Fibroblast of upper back skin (primary cell): ENCODE measurements around the gene DNTTIP2.
"Not testable (repeated sequence)": the region's sequence is repeated elsewhere in the genome, so short reads cannot be mapped to it uniquely, and the experiment has no call there.

Experiments
- DNase-seq: peaks from one replicate; pipeline ENCODE4 v3.0.0-alpha.2; 2013

The DNTTIP2 gene, protein sequence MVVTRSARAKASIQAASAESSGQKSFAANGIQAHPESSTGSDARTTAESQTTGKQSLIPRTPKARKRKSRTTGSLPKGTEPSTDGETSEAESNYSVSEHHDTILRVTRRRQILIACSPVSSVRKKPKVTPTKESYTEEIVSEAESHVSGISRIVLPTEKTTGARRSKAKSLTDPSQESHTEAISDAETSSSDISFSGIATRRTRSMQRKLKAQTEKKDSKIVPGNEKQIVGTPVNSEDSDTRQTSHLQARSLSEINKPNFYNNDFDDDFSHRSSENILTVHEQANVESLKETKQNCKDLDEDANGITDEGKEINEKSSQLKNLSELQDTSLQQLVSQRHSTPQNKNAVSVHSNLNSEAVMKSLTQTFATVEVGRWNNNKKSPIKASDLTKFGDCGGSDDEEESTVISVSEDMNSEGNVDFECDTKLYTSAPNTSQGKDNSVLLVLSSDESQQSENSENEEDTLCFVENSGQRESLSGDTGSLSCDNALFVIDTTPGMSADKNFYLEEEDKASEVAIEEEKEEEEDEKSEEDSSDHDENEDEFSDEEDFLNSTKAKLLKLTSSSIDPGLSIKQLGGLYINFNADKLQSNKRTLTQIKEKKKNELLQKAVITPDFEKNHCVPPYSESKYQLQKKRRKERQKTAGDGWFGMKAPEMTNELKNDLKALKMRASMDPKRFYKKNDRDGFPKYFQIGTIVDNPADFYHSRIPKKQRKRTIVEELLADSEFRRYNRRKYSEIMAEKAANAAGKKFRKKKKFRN

DNA sequence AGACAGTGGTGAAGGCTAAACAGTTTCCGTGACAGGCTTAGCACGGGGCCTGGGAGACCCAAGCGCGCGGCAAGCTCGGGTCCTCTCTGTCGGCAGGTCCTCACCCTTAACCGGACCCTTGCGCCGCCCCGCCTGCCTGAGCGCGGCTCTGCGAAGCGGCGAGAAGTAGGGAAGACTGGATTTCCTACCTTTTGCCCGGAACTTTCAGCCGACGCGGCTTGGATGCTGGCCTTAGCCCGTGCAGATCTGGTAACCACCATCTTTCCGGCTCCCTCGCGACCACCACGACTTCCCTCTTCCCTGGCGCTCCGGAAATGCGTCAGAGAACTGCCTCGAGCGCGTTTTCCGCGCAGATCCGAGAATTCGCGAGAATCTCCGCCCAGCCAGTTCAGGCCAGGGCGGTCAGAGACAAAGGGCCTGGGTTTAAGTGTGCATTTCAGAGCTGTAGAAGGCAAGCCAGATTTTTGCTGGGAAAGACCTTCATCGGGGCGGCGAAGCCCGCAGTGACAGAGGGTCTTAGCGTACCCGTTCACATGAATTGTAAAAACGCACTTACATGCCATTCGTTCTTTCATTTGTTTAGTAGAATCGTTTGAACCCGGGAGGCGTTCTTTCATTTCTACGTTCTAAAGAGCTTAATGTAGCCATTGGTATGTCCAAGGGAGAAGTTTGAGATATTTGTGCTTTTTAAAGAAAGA is at the start of gene DNTTIP2:
DNTTIP2 (minus strand) TSS at position 318 of the 698 bp plus-strand sequence; CDS start at position 260, 58 bp downstream.
- DNase-seq = peak; percentile 91

DNA sequence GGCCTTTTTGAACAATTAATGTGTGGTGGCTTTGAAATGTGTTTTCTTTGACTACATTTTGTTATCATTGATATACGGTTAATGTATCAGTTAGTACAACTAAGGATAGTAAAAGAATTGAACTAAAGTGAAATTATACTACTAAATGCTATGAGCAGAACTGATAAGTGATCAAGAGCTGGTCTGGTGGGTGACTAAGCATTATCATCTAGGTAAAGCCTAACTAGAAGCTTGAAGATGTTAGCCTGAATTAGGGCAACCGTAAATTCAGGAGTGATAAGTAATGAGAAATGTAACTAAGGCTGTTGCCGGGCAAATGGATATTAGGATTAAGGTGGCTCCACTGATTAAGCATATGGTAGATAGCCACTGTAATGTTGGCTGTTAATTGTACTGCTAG is 46.2 kb upstream of the DNTTIP2 start:
- no peak for DNase-seq

- DNase-seq = no peak
Observed at GRCh38 chr1:93919780-93920179, 40.8 kb upstream of the DNTTIP2 start.

GRCh38 chr1:93917302-93917701 is 38.3 kb upstream of the DNTTIP2 start:
- no peak for DNase-seq

- DNase-seq = not testable (repeated sequence)
Observed at GRCh38 chr1:93910880-93911279, 31.9 kb upstream of the DNTTIP2 start.

DNA sequence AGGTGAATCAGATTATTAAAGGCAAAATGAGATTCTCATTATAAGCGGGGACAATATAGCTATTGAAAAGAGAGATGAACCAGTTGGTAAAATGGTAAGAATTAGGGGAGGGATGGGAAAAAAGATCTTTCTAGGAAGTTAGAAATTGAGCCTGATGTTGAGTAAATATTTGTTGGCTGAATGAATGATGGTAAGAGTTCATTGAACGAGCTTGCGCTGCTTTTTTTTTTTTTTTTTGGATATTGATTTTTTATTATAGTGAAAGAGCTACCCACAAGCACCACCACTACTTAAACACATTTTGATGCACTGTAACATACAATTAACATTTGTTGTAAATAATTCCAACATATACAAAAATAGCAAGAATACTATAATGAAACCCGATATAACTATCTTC is 31.3 kb upstream of the DNTTIP2 start:
- DNase-seq = no peak

- peak; percentile 95 for DNase-seq
Observed at GRCh38 chr1:93909146-93910050, 30.4 kb upstream of the DNTTIP2 start, which contains the start of gene GCLM. Gene GCLM (minus strand): TSS chr1:93909430. CDS start chr1:93909163, 267 bp downstream.

GRCh38 chr1:93908394-93909145 is 29.6 kb upstream of the DNTTIP2 start:
- no peak for DNase-seq

GRCh38 chr1:93907718-93908117 is 28.7 kb upstream of the DNTTIP2 start:
- peak; percentile 51 for DNase-seq

- no peak for DNase-seq
Observed at GRCh38 chr1:93906480-93906879, 27.5 kb upstream of the DNTTIP2 start.

- peak; percentile 36 for DNase-seq
Observed at GRCh38 chr1:93905734-93906133, 26.7 kb upstream of the DNTTIP2 start.

DNA sequence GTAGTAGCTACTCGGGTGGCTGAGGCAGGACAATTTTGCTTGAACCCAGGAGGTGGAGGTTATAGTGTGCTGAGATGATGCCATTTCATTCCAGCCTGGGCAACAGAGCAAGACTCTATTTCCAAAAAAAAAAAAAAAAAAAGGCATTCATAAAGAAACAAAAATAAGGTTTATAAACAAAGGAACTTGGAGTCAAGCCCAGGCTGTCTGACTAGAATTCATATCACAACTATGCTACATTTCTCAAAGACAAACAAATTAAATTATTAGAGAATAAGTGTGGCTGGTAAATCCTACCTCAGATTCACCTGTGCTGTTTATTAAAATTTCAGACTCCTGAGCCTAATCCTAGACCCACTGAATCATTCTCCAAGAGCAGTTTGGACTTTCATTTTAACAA is 26.0 kb upstream of the DNTTIP2 start:
- no peak for DNase-seq

DNA sequence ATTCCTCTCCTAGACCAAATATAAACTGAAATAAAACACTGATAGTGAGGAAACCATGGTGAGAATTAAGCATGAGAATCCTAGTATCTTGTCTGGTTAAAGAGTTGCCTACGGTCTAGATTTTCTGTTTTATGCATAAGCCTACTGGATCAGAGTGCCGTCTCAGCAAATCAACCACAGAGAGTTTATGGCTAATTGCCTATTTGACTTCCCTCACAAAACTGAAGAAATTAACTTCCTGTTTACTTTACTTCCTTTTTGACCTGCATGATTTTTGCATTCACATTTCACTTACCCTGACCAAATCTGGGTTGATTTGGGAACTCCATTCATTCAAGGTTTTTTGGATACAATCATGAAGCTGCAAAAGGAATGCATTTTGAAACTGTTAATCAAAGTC is 25.2 kb upstream of the DNTTIP2 start:
- no peak for DNase-seq

DNA sequence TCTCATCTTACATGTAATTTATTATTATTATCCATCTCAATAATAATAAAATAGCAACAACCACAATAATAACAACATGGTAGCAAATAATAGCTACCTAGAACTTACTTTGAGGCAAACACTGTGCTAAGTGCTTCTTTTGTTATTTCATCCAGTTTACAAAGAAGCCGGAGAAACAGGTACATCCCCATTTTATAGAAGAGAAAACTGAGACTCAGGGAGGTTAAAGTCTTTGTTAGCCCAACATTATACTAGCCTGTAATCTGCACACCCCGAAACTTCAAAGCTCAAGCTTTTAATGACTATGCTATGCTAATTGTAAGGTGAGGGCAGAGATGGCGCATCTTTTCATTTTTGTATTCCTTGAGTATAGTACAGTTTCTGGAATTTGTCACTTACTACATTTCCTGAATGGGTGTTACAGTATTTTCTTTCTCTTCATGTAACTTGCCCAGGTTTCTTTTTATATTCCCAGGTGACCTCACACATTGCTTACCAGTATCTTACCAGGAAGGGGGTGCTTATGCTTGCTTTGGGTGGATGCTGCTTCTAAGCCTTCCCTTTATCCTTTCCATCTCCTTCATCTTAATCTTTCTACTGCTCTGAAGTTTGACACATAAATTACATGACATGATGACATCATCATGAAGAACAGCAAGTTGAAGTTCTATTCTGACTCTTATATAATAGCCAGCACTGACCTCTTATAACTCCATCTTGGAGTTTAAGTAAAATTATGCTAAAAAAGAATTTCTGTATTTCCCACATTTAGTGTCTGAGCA is 21.9 kb upstream of the DNTTIP2 start:
- DNase-seq = no peak

DNA sequence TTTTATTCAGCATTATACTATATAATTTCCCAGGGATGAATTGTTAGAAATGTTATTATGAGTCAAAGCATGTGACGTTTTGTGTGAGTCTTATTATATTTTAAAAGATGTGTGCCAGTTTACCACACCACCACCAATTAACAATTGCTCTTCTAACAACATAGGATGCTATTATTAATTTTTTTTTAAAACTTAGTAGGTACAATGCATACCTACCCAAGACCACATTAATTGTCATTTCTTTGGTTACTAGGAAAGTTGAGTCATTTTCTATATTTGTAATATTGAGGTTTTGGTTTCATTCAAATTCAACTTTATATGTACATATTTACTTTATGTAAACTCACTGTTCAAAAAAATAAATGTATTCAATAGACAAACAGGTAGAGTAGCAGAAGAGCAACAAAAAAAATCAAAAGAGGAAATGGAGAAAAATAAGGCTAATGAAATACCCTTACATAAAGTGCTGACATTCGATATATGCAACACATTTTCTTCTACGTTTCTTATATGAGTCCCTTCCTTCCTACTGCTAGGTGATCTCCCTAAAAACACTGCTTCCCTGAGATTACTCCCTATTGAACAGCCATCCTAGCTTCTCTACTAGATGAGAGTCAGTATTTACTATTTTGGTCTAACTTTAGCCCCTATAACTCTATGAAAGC is 20.7 kb upstream of the DNTTIP2 start:
- DNase-seq = no peak

DNA sequence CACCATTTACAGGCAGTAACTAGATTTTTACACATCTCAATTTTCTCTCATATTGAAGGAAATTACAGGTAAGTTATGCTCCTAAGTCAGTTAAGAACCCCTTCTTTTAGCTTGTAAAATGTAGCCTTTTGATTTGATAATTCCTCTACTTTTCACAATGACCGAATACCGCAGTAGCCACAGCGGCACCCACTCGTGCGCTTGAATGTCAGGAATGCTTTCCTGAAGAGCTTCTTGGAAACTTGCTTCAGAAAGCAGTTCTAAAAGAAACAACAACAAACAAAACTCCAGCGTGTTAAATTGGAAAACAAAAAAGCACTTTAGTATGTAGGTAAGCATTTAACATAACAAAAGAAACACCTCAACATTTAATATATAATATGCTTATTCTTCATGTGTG is 9.9 kb upstream of the DNTTIP2 start:
- no peak for DNase-seq

DNA sequence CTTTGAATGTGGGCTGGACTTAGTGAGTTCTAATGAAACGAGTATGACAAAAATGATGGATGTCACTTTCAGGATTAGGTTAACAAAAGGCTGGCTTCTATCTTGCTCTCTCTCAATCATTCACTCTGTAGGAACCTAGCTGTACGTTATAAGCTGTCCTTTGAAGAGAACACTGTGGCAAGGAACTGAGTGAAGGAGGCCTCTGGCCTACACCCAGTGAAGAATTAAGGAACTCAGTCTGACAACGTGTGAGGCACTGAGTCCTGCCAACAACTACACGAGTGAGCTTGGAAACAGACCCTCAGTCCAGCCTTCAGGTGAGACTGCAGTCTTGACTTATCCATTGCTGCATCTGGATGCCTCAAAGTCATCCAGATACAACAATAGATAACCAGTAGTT is 3.3 kb upstream of the DNTTIP2 start:
- no peak for DNase-seq

- no peak for DNase-seq
Observed at GRCh38 chr1:93880731-93881130, 1.7 kb upstream of the DNTTIP2 start.

- no peak for DNase-seq
Observed at GRCh38 chr1:93878501-93878888, 511 bp downstream of the DNTTIP2 start.

DNA sequence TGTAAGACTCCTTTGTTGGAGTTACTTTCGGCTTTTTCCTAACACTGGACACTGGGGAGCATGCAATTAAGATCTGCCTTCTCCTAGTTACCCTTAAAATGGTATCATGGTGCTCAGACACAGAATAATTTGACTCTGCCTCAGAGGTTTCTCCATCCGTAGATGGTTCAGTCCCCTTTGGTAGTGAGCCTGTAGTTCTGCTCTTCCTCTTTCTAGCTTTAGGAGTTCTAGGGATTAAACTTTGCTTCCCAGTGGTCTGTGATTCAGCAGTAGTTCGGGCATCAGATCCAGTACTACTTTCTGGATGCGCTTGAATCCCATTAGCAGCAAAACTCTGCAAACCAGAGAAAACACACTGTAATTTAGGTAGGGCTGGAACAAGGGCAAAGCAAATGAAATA is 1.5 kb downstream of the DNTTIP2 start:
- DNase-seq = no peak
